Hematopoietic multipotent progenitor cell treated with erythropoietin and hydrocortisone succinate and interleukin-3 and kit ligand, for 15 days (in vitro differentiated cells): ENCODE measurements around the gene ELMO1.
A peak's percentile ranks its signal among the peaks of the same experiment; 100 is the strongest.

Source experiments
- DNase-seq: peaks from one replicate; pipeline ENCODE4 v3.0.0-alpha.2; 2015; ENCODE audit warnings: low spot score

ELMO1 gene

DNA sequence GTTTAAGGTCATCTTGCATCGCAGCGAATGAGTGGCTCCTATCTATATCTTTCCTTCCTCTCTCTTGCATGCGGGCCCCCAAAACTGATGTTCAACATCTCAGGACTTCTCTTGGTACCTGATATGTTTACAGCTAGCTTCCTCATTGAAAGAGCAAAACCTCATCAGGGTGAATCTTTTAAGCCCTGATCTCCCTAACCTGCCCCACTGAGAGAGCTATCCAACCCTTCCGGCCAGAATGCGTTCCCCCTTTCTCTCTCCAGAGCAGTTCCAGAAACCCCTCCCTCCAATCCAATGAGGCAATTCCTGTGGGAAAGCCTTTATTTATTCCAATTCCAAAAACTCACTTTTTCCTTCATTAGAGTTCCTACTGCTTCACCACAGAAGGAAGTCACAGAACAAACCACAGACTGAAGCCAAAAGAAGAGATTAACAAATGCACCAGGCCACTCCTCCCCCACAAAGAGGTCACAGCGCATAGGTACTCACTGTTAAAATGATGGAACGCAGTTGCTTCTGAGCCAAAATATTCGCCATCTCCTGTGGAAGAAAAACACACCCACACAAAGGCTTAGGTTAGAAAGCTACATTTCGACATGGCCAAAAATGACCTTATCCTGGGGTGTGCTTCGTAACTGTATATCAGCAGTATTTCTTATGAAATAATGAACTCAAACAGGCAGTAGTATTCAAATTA is 232.4 kb downstream of the ELMO1 start:
- DNase-seq = no peak

DNA sequence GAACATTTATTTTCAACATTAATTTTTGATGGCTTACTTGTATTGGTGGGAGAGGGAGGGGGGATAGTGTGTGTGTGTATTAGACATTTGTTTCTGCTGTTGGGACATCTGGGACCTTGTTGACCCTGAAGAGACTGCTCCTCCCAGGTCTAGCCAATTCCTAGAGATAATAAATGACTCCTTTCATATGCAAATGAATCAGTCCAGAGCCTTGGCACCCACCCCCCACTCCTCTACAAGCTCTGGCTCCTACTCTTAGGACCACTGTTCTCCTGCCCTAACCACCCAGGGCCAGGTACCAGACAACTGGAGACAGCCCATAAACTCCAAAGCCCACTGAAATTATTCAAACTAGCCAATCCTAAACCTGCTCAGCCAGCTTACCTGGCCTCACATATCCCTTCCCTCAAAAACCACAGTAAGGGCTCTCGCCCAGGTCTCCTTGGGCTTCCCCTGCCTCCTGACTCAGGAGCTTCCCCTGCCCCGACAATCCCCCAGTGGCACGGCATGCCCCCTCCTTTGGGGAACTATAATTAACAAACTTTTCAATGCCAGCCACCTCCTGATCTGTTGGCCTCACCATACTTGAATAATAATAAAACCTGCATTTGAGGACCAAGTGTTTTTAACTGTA is 233.3 kb downstream of the ELMO1 start:
- no peak for DNase-seq

DNA sequence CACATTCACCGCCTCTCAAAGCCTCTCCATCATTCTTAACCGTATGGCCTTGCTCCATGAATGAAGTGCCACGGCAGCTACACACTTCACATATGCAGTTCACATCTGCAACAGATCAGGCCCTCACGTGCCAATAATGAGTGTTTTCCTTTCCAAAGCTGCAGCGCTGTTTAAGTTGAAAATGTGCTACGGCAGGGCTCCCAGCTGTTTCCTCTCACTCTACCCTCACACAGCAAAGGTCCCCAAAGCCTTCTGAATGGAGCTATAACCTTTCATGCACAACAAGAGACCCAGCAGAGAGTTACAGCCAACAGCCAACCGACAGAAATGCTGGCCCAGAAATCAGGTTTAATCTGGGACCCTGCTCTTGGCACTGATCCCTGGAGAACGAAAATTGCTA is 236.1 kb downstream of the ELMO1 start:
- DNase-seq = no peak

DNA sequence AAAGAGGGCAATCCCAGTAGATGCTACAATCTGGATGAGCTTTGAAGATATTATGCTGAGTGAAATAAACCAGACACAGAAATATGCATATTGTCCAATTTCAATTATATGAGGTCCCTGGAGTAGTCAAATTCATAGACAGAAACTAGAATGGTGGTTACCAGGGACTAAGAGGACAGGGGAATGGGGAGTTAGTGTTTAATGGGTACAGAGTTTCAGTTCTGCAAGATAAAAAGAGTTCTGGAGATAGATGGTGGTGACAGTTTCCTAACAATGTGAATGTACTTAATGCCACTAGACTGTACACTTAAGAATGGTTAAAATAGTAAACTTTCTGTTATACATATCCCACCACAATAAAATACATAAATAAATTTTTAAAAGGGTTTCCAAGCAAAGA is 236.6 kb downstream of the ELMO1 start:
- no peak for DNase-seq

DNA sequence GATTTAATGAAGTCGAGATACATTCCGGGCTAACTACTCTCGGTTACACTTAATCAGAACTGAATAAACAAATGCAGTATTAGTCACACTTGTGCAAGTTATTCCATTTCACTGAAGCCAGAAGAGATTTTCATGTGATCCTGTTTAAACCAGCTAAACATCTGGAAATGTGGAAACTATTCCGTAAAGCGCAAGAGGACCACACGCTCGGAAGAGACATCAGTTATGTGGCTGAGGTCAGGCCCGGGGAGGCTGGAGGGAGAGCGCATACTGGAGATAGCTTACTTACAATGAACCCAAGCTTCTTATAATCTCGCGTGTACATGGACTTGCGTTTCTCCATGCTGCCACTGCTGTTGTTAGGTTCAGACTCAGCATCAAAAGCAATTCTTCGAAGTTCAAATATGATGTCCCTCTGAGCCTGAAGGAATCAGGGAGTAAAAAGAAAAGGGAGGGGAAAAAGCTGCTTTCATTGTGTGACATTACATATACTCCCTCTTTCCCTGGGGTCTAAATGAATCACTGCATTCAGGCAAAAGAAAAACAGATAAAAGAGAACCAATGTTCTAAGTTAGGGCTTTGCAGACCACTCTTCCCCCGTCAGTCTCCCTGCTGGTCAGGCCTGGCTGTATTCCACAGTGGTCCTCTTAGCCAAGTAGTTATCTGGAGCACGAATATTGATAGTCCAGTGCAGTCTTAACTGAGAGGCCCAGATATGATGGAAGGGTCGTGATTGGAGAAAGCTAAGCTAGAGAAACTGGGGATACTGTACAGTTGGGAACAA is 237.4 kb downstream of the ELMO1 start:
- no peak for DNase-seq

DNA sequence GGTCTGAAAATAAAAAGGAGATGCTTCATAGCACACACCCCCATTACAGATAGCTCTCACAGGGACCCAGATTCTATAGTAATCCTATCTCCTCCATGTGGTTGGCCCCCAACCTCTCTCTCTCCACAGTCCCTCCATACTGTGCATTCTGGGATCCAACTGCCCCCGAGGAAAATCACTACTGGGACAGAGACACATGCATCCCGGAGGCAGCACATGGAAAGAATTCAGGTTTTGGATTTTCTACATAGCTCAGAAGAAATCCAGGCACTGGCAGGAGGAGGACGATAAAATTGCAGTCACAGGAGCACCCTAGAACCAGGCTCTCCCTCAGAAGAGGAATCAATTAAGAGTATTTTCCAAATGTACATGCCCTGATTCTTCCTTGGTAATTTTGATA is 239.5 kb downstream of the ELMO1 start:
- DNase-seq = no peak

DNA sequence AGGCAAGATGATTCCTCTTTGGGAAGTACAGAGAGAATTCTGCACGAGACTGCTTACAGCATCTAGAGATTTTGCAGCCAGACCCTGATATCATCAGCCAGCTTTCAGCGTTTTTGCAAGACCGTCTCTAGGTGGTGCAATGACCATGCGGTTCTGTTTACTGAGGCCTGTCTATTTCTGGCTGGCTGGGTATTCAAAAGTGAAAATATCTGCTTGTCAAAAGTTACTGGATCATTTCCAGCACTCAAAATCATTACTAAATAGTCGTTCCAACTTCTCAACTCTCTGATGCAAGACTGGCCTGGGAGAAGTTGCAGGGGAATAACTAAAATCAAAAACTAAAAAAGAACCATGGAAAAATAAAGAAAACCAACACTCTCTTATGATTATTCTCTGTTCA is 240.1 kb downstream of the ELMO1 start:
- no peak for DNase-seq

DNA sequence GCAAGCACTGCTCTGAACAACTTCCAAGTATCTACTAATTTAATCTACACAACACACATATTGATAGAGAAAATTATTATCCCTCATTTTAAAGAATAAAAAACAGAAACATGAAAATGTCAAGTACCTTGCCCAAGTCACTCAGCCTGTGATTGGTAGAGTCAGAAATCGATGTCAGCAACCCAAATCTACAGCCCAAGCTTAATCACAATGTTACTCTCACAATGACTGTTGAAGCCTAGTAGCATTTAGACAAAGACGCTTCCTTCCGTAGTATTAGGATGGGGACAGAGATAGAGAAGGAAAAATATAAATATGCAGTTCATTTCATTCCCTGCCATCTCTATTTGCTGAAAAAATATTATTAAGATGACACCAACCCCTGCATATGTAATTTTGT is 242.5 kb downstream of the ELMO1 start:
- no peak for DNase-seq

DNA sequence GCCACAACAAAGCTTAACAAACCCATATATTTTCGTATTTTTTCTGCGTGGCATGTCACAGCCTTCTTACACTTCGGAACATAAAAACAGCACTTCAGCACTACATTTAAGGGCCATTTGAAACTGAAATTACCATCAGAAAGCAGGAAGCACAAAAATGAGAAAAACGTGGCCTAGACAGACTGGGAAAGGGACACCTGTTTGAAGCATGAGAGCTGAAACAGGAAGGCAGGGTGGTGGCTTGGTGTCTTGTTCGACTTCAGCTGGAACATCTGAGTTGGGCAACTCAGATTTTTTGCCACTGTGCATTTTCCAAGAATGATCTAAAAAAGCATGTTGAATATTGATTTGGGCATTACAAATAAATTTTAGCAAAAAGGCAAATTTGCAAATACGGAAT is 243.2 kb downstream of the ELMO1 start:
- no peak for DNase-seq

DNA sequence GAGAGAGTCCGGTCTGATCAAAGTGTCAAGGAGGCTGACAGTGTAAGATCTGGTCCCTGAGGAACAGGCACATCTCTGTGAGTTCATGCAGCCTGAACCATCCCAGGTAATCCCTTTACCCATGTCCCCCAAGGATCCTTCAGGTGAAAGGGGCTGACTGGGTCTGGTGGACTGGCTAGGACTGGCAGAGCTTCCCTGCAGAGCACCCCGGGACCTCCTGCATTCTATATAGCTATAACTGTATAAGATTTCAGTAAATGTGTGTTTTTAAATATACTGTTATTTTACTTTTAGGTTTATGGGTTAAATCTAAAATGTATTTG is 246.8 kb downstream of the ELMO1 start:
- no peak for DNase-seq

DNA sequence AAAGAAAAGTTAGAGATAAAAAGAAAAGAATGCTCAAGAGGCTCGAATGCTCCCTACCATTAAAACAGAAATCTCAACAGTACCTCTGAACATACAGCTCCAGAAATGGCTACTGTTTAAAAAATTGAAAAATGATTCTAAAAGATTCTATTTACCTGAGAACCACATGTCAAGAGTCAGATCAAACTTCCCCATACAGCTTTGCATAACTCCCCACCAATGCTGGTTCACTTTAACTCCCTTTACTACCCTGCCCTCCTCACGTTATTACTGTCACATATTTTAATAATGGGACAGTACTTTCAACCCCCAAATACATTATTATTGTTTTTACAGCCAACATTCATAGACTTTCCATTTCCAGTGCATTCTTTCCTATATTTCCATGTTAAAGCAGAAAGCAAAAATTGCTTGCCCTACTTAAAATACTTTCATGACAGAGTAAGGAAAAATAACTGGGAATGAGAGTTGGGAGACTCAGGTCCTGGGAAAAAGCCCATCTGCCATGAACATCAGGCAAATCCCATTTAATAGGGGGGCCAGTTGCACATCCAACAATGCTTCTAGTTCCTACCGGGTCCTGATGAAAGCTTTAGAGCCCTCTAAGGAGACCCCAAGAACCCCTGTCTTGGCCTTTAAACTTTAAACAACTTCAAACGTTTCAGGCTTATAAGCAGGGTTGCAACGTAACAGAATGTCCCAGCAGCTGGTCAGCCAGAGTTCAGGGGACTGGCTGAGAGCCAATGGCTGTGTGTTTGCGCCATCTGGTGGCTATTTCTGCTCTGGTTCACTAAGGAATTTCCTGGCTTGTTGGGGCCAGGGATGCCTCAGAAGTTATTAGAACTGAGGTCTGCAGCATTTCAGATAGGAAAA is 247.4 kb downstream of the ELMO1 start:
- DNase-seq = peak; percentile 54

DNA sequence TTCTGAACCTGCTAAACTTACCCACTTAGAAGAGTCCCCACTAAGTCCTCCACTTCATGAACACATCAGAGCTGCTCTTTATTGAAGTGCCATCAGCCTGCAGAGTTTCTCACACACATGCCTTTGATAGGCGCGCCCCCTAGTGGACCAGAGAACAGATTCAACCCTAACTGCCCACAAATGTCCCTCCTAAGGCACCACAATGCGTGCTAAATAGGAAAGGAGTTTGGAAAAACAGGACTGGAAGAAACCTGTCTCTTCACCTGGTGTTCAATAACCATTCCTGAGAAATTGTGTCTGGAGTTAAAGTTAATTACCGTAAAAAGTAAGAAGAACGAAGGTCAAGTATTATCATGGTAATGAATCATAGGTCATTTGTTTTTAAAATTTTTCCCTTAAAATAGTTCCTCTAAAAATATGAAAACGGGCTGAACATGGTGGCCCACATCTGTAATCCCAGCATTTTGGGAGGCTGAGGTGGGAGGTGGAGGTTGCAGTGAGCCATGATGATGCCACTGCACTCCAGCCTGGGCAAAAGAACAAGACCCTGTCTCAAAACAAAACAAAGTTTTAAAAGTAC is 249.7 kb downstream of the ELMO1 start:
- peak; percentile 68 for DNase-seq

DNA sequence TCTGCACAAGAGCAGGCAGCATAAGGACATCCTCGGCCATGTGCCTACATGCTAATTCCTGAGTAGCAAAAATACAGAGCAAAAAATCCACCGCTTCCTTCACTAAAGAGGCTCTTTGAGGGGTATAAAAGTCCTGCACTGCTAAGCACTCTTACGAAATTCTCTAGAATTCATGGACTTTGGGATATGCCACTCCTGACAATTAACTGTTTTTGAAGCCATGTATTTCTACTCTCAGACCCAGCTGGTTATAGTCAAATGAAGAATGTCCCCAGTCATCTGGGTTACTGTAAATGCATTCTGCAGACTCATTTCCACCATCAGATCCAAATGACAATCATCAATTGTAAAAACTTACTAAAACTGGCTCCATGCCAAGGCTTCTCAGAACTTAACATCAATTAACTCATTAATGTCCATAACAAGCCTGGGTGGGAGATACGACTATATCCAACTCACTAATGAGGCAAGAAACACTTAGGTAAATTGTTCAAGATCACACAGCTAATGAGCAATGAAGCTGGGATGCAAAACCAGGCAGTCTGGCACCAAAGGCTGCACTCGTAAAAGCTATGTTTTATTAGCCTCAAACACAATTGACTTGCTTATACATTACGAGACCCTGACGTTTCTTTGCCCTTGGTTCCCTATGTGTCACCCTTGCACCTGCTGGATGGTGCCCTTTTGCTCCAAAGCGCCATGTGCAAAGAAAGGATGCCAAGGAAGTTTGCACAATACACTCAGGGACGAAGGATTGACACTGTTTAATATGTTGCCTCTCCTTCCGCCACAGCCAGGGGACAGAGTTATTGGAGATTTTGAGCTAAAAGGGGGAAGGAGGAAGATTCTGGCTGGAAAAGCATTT is 250.4 kb downstream of the ELMO1 start:
- no peak for DNase-seq

DNA sequence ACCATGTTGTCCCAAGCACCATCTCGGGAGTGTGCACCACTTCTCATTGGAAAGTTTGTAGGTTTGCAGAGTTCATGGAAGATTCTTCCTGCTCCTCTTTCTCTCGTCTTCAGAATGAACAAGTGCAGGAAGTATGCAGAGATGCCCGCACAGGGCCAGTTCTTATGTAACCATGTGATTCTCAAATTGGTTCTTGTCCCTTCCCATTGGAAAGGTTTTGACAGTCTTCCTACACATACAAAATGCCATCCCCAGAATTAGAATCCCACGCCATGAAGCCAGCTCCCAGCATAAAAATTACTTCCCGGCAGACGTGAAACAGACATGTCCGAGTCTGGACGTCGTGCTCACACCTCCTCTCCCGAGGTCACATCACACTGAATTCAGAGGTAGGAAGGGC is 251.6 kb downstream of the ELMO1 start:
- DNase-seq = no peak

DNA sequence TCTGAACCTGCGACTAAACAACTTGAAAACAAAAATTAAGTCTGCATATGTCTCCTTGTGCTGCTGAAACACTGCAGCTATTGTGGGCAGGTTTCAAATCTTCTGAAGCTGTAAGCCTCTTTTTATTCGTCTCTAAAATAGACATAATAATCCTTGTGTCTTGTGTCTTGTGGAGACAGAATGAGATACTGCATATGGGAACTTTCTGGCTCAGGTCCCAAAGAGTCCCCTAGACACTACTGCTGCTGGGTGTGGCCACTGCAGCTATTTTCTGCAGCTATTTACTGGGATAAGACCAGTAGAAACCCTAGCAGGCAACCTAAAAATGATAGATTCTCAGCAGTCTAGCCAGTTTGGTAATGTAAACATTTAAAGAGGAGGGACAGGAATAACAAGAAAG is 252.0 kb downstream of the ELMO1 start:
- no peak for DNase-seq

DNA sequence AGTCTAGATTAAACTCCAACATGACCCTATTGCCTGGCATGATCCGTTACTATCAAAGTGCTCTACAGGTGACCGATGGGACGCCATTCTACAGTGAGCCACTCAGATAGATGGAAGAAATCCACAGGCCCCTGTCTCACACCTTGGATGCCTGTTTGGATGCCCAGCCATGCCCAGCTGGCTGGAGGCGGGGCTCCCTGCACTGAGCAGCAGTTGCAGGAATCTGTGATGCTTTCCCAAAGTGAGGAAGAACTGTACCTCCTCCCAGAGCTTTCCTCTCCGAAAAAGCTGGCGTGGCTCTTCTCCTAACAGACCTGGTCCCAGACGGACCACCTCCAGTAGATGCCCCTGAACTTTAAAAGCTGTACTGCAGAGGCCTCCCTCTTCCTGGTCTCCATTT is 253.3 kb downstream of the ELMO1 start:
- DNase-seq = no peak

DNA sequence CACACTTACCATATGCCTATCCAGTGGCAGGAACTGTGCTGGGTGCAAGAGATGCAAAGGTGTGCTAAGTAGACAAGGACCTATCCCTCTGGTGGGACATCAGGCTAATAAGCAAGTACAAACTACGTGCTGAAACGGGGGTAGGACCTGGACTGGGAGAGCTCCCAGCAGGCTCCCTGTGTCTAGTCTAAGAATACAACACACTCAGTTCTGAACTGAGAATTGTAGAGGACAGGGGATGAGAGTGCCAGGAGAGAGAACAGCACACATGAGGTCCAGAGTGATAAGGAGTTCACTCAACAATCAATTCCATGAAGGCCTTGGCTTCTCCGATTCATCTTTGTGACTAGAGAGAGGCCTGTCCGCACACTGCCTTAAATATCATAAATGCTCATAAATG is 253.7 kb downstream of the ELMO1 start:
- DNase-seq = no peak

DNA sequence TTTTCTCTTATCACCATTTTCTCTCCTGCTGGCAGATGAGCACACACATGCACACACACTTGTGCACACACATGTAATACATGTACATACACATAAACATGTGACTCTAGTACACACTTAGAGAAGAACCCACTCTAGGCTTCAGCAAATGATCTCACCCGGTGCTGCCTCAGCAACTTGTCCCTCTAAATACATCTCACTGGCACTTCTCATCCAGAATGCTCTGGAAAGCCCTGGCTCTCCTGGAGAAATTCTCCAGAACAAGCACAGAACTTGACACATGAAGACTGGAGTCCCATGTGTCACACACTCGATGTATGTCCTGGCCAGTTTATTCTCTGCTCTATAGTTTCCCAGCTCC is 254.9 kb downstream of the ELMO1 start:
- DNase-seq = no peak

DNA sequence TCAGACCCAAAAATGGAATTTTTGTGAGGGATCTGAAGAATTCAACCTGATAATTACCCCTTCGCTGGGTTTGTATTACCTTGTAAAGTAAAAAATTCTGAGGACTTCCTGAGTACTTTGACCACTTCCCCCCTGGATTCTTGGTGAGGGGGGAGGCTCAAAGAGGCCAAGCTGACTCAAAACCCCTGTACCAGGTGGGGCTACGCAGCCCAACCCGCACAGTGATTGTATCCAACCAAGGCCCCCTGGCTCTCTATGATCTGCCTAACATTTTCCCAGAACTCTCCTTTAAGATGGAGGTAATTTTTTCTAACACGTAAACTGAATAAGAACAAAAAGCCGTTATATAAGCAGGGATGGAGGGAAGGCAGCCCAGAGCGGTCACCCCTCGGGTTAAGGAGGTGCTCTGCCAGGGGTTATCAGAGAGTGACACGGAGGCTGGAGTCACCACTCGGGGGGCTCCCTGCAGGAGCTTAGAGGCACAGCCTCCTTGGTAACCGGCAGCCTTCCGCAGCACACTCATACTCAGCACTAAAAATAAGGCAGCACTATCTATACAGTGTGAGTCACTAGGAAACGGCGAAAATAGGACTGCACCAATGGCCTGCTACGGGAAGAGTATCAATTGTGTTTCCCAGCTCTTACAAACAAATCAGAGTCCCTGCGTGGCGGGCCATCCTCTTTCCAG is 255.4 kb downstream of the ELMO1 start:
- no peak for DNase-seq

DNA sequence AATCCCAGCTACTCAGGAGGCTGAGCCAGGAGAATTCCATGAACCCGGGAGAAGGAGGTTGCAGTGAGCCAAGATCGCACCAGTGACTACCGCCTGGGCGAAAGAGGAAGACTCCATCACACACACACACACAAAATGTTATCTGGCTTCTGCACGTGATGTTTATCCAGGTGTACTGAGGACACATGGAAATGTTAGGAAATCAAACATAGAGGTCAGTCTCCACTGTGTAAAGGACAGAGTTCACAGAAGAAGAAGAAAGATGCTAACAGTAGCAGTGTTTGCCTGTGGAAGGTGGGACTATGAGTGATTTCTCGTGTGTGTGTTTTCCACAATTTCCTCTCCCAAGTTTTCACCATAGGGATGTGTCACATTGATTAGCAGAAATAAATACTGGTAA is 256.9 kb downstream of the ELMO1 start:
- DNase-seq = no peak

DNA sequence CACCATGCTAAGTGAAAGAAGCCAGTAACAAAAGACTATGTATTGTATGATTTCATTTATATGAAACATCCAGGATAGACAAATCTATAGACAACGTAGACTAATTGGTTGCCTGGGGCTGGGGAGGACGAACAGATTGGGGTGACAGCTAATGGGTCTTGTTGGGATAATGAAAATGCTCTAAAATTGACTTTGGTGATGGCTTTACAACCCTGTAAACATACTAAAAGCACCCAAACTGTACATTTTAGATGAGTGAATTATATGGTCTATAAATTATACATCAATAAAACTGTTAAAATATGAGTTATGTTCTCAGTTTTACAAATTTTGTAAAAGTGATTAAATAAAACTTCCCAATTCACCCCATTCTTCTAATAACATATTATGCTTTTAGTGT is 261.5 kb downstream of the ELMO1 start:
- DNase-seq = no peak
